Karpas-422 (cell line): ENCODE data around the gene NDUFAF5. TPM values are rescaled to one million over a fixed set of nuclear protein-coding genes. Genes with fewer than 3 reads are reported as not detected.
"Not testable (repeated sequence)": the region's sequence is repeated elsewhere in the genome, so short reads cannot be mapped to it uniquely, and the experiment has no call there.

Experiments
- DNase-seq: peaks from one replicate; pipeline ENCODE4 v3.0.0-alpha.2; 2015
- H2AFZ ChIP-seq: fragments of 200-600 bp; sonication (generic); 2 replicates; pipeline ENCODE4 v1.6.1; 2014; ENCODE audit warnings: antibody characterized with exemption, low read length, mixed read lengths
- H3K27ac ChIP-seq: fragments of 200-600 bp; sonication (generic); 2 replicates; pipeline ENCODE4 v1.5.1; 2014; ENCODE audit warnings: mild to moderate bottlenecking, low read length, moderate library complexity
- H3K27me3 ChIP-seq: fragments of 200-600 bp; sonication (generic); 2 replicates; pipeline ENCODE4 v1.6.1; 2014; ENCODE audit warnings: low read length, mixed read lengths
- H3K36me3 ChIP-seq: fragments of 200-600 bp; sonication (generic); 2 replicates; pipeline ENCODE4 v1.6.1; 2014; ENCODE audit warnings: low read length, mixed read lengths; ENCODE audit not compliant: insufficient read depth
- H3K4me1 ChIP-seq: fragments of 200-600 bp; sonication (generic); 2 replicates; pipeline ENCODE4 v1.6.1; 2014; ENCODE audit warnings: mild to moderate bottlenecking, low read length, mixed read lengths
- H3K4me2 ChIP-seq: fragments of 200-600 bp; sonication (generic); 2 replicates; pipeline ENCODE4 v1.6.1; 2014; ENCODE audit warnings: low read length, low read depth, mild to moderate bottlenecking; ENCODE audit not compliant: poor library complexity, severe bottlenecking
- H3K4me3 ChIP-seq: fragments of 200-600 bp; sonication (generic); 2 replicates; pipeline ENCODE4 v1.5.1; 2014; ENCODE audit warnings: mild to moderate bottlenecking, antibody characterized with exemption, low read length, mixed read lengths
- H3K79me2 ChIP-seq: fragments of 200-600 bp; sonication (generic); 2 replicates; pipeline ENCODE4 v1.6.1; 2014; ENCODE audit warnings: mild to moderate bottlenecking, low read length, mixed read lengths
- H3K9ac ChIP-seq: fragments of 200-600 bp; sonication (generic); 2 replicates; pipeline ENCODE4 v1.6.0; 2014; ENCODE audit warnings: low read length
- H3K9me2 ChIP-seq: fragments of 200-600 bp; sonication (generic), shearing (Covaris generic); replicated peaks from 2 replicates; pipeline ENCODE4 v1.6.0; 2014; ENCODE audit warnings: mild to moderate bottlenecking, low read length, moderate library complexity; ENCODE audit not compliant: insufficient read depth
- H3K9me3 ChIP-seq: fragments of 300-700, 200-600 bp; sonication (generic); 2 replicates; pipeline ENCODE4 v1.6.1; 2014; ENCODE audit warnings: low read length, mixed read lengths
- H4K20me1 ChIP-seq: fragments of 200-600 bp; sonication (generic); 2 replicates; pipeline ENCODE4 v1.6.1; 2014; ENCODE audit warnings: mild to moderate bottlenecking, antibody characterized with exemption, low read length, low read depth; ENCODE audit not compliant: insufficient read depth
- total RNA-seq: library from RNA; depleted of rRNA; stranded (reverse); fragments of >200 nt; shearing (Covaris generic); gene quantifications from 2 replicates; pipeline ENCODE4 v1.2.3, GENCODE V29; 2014; ENCODE audit warnings: low replicate concordance; rRNA removed

NDUFAF5 gene
- total RNA-seq = 11.6 and 18.9 TPM in 2 replicates

GRCh38 chr20:13784893-13785715 is at the start of gene NDUFAF5, which contains the start of gene ESF1:
Gene NDUFAF5, plus strand, starts transcription at chr20:13785028. Its CDS starts 41 bp downstream, at chr20:13785069.
Gene ESF1, minus strand, starts transcription at chr20:13784919. Its CDS starts 1,779 bp downstream, at chr20:13783140.
- peaks cover 94% of the 10 kb centered on the region for H3K79me2 ChIP-seq
- peaks cover 46% of the 10 kb centered on the region for H3K36me3 ChIP-seq

GRCh38 chr20:13735826-13736225 is 49.0 kb upstream of the NDUFAF5 start:
- H2AFZ ChIP-seq = no peak overlapping the region
- H3K79me2 ChIP-seq = peaks cover 66% of the 10 kb centered on the region
- peaks cover 64% of the 10 kb centered on the region for H3K36me3 ChIP-seq
- no peaks in the 10 kb centered on the region for H3K27me3 ChIP-seq
- no peak overlapping the region for H3K9ac ChIP-seq
- H3K9me2 ChIP-seq = no peaks in the 10 kb centered on the region
- no peak overlapping the region for H3K27ac ChIP-seq
- H3K9me3 ChIP-seq = no peaks in the 10 kb centered on the region; the same call in 1 of the 2 replicates
- no peak overlapping the region for H3K4me3 ChIP-seq
- H3K4me2 ChIP-seq = no peak overlapping the region
- no peak for DNase-seq
- no peaks in the 10 kb centered on the region for H4K20me1 ChIP-seq
- H3K4me1 ChIP-seq = no peaks in the 10 kb centered on the region

More at GRCh38 chr20:13784893-13785715, at the start of gene NDUFAF5, which contains the start of gene ESF1:
- Histone ChIP-seq H4K20me1 (peaks cover 9% of the 10 kb centered on the region; the same call in 1 of the 2 replicates), H3K9me2 (no peaks in the 10 kb centered on the region), H3K27ac (peak within 1 kb of the TSS; percentile 81), H3K27me3 (no peaks in the 10 kb centered on the region), H3K9me3 (no peaks in the 10 kb centered on the region), H3K4me2 (peak within 1 kb of the TSS; percentile 93), H3K4me3 (peak within 1 kb of the TSS; percentile 98), H3K4me1 (peaks cover 34% of the 10 kb centered on the region), H3K9ac (peak within 1 kb of the TSS; percentile 95), H2AFZ (peak within 1 kb of the TSS; percentile 81)
- peak; percentile 99 for DNase-seq

- Histone ChIP-seq H2AFZ (no peak overlapping the region), H3K9me3 (no peaks in the 10 kb centered on the region; the same call in 1 of the 2 replicates), H3K36me3 (peaks cover 71% of the 10 kb centered on the region), H3K9ac (no peak overlapping the region), H3K79me2 (peaks cover 71% of the 10 kb centered on the region), H3K4me3 (no peak overlapping the region), H4K20me1 (no peaks in the 10 kb centered on the region), H3K27me3 (no peaks in the 10 kb centered on the region), H3K4me2 (no peak overlapping the region), H3K4me1 (no peaks in the 10 kb centered on the region), H3K27ac (no peak overlapping the region), H3K9me2 (no peaks in the 10 kb centered on the region)
- DNase-seq = no peak
These were observed 48.2 kb upstream of the NDUFAF5 start for GRCh38 chr20:13736436-13737191.

- not testable (repeated sequence) for DNase-seq, H3K4me3 ChIP-seq, H3K9ac ChIP-seq, H3K9me2 ChIP-seq, H2AFZ ChIP-seq, H3K27me3 ChIP-seq, H3K9me3 ChIP-seq, H3K4me1 ChIP-seq, H4K20me1 ChIP-seq, H3K4me2 ChIP-seq, H3K27ac ChIP-seq
- H3K79me2 ChIP-seq = peaks cover 67% of the 10 kb centered on the region
- H3K36me3 ChIP-seq = peaks cover 75% of the 10 kb centered on the region
These were observed 46.6 kb upstream of the NDUFAF5 start for GRCh38 chr20:13738187-13738586.

GRCh38 chr20:13739731-13740649 is 44.8 kb upstream of the NDUFAF5 start:
- H3K36me3 ChIP-seq = peaks cover 76% of the 10 kb centered on the region
- H3K4me2 ChIP-seq = no peak overlapping the region
- no peak overlapping the region for H3K9ac ChIP-seq
- no peaks in the 10 kb centered on the region for H3K4me1 ChIP-seq
- H3K9me3 ChIP-seq = no peaks in the 10 kb centered on the region; the same call in 1 of the 2 replicates
- no peaks in the 10 kb centered on the region for H3K9me2 ChIP-seq
- no peak overlapping the region for H2AFZ ChIP-seq
- H4K20me1 ChIP-seq = no peaks in the 10 kb centered on the region
- no peak overlapping the region for H3K4me3 ChIP-seq
- peaks cover 76% of the 10 kb centered on the region for H3K79me2 ChIP-seq
- DNase-seq = no peak
- H3K27ac ChIP-seq = no peak overlapping the region
- H3K27me3 ChIP-seq = no peaks in the 10 kb centered on the region

GRCh38 chr20:13741879-13742278 is 42.9 kb upstream of the NDUFAF5 start:
- H3K9ac ChIP-seq = no peak overlapping the region
- no peaks in the 10 kb centered on the region for H3K4me1 ChIP-seq
- H3K27ac ChIP-seq = no peak overlapping the region
- H2AFZ ChIP-seq = no peak overlapping the region
- H3K79me2 ChIP-seq = peaks cover 69% of the 10 kb centered on the region
- no peak overlapping the region for H3K4me3 ChIP-seq
- no peaks in the 10 kb centered on the region for H3K27me3 ChIP-seq
- no peak for DNase-seq
- no peaks in the 10 kb centered on the region for H4K20me1 ChIP-seq
- no peaks in the 10 kb centered on the region; the same call in 1 of the 2 replicates for H3K9me3 ChIP-seq
- no peak overlapping the region for H3K4me2 ChIP-seq
- H3K9me2 ChIP-seq = no peaks in the 10 kb centered on the region
- peaks cover 68% of the 10 kb centered on the region for H3K36me3 ChIP-seq

GRCh38 chr20:13744352-13744751 is 40.5 kb upstream of the NDUFAF5 start:
- H3K4me3 ChIP-seq = no peak overlapping the region
- H3K36me3 ChIP-seq = peaks cover 66% of the 10 kb centered on the region
- H3K9me2 ChIP-seq = no peaks in the 10 kb centered on the region
- H3K9ac ChIP-seq = no peak overlapping the region
- DNase-seq = no peak
- H3K9me3 ChIP-seq = no peaks in the 10 kb centered on the region; the same call in 1 of the 2 replicates
- no peak overlapping the region for H3K4me2 ChIP-seq
- H2AFZ ChIP-seq = no peak overlapping the region
- no peak overlapping the region for H3K27ac ChIP-seq
- no peaks in the 10 kb centered on the region for H3K27me3 ChIP-seq
- peaks cover 55% of the 10 kb centered on the region for H3K79me2 ChIP-seq
- H3K4me1 ChIP-seq = no peaks in the 10 kb centered on the region
- H4K20me1 ChIP-seq = no peaks in the 10 kb centered on the region
